Astrocyte of the spinal cord (primary cell): ENCODE data around the gene PIP4K2A.

ENCODE experiments used
- DNase-seq: peaks from one replicate; pipeline ENCODE4 v3.0.0; 2011; ENCODE audit warnings: low read depth, low spot score
- H3K4me3 ChIP-seq: 2 replicates; pipeline ENCODE4 v1.5.1; 2011; ENCODE audit warnings: low read depth, mild to moderate bottlenecking, low read length, moderate library complexity
- CTCF ChIP-seq: IDR thresholded peaks from 2 replicates; pipeline ENCODE4 v1.5.1; 2012; ENCODE audit warnings: low read depth, mild to moderate bottlenecking, low read length, inconsistent platforms
- in situ Hi-C: cut with HindIII; loops from 2 replicates; pipeline ENCODE4 v1.10.0; 2017; ENCODE audit warnings: low sequenced_read_pairs

PIP4K2A gene

GRCh38 chr10:22641743-22642142 is 72.6 kb downstream of the PIP4K2A start:
- in situ Hi-C loops, result no loop called here
- H3K4me3 ChIP-seq, result no peak overlapping the region
- no peak for TF ChIP-seq CTCF
- no peak for DNase-seq

GRCh38 chr10:22640359-22640758 is 74.0 kb downstream of the PIP4K2A start:
- TF ChIP-seq CTCF, result no peak
- DNase-seq, result no peak
- no peak overlapping the region for H3K4me3 ChIP-seq
- in situ Hi-C loops, result no loop called here

GRCh38 chr10:22638863-22639262 is 75.5 kb downstream of the PIP4K2A start:
- in situ Hi-C loops, result no loop called here
- H3K4me3 ChIP-seq, result no peak overlapping the region
- no peak for DNase-seq
- TF ChIP-seq CTCF, result no peak

GRCh38 chr10:22637491-22637890 is 76.9 kb downstream of the PIP4K2A start:
- in situ Hi-C loops, result no loop called here
- no peak overlapping the region for H3K4me3 ChIP-seq
- no peak for TF ChIP-seq CTCF
- DNase-seq, result no peak

GRCh38 chr10:22635650-22636049 is 78.7 kb downstream of the PIP4K2A start:
- in situ Hi-C loops, result no loop called here
- H3K4me3 ChIP-seq, result no peak overlapping the region
- TF ChIP-seq CTCF, result no peak
- DNase-seq, result no peak

- no peak for DNase-seq
- H3K4me3 ChIP-seq, result no peak overlapping the region
- TF ChIP-seq CTCF, result no peak
- in situ Hi-C loops, result no loop called here
Measured at GRCh38 chr10:22634606-22635459, 79.5 kb downstream of the PIP4K2A start.

GRCh38 chr10:22634093-22634492 is 80.3 kb downstream of the PIP4K2A start:
- no peak overlapping the region for H3K4me3 ChIP-seq
- in situ Hi-C loops, result no loop called here
- DNase-seq, result no peak
- no peak for TF ChIP-seq CTCF
